Sigmoid colon (tissue), 7 donors: Measurements from ENCODE around the gene PARD3. TPM values are rescaled to one million over a fixed set of nuclear protein-coding genes. Genes with fewer than 3 reads are reported as not detected.
"Not testable (repeated sequence)": the region's sequence is repeated elsewhere in the genome, so short reads cannot be mapped to it uniquely, and the experiment has no call there.

ENCODE experiments used
- DNase-seq: peaks from one replicate; pipeline ENCODE4 v3.0.0-alpha.2; 2019
- H3K27ac ChIP-seq, 4 donors: fragments of 200-600 bp; sonication (generic); one replicate each; pipeline ENCODE4 v1.5.1; 2016 to 2019; ENCODE audit warnings: mild to moderate bottlenecking in 1 of 4
- H3K27me3 ChIP-seq, 3 donors: fragments of 200-600 bp; sonication (generic); one replicate each; pipeline ENCODE4 v1.5.1; 2019; ENCODE audit warnings: mild to moderate bottlenecking in 1 of 3
- H3K36me3 ChIP-seq, 4 donors: fragments of 200-600 bp; sonication (generic); one replicate each; pipeline ENCODE4 v1.5.1; 2016 to 2019
- H3K4me1 ChIP-seq, 4 donors: fragments of 200-600 bp; sonication (generic); one replicate each; pipeline ENCODE4 v1.5.1; 2017 to 2019
- H3K4me3 ChIP-seq, 4 donors: fragments of 200-600 bp; sonication (generic); one replicate each; pipeline ENCODE4 v1.5.1; 2017 to 2019; ENCODE audit warnings: mild to moderate bottlenecking in 2 of 4, moderate library complexity in 1 of 4
- H3K9me3 ChIP-seq, 4 donors: fragments of 200-600 bp in 3 of 4; sonication (generic) in 3 of 4; one replicate each; pipeline versions ENCODE4 v1.5.1 to v1.6.1; 2013 to 2019
- EP300 ChIP-seq, 4 donors: sonication (generic); formaldehyde crosslinking; IDR thresholded peaks; one replicate each; pipeline ENCODE4 v1.6.1; 2017; ENCODE audit warnings: antibody characterized with exemption in 4 of 4
- POLR2A ChIP-seq, 2 donors: fragments of 450-650 bp; IDR thresholded peaks; one replicate each; pipeline ENCODE4 v1.6.1; 2016; ENCODE audit warnings: antibody characterized with exemption in 2 of 2, mild to moderate bottlenecking in 2 of 2, moderate library complexity in 2 of 2
- POLR2AphosphoS5 ChIP-seq, 4 donors: sonication (generic); formaldehyde crosslinking; IDR thresholded peaks; one replicate each; pipeline ENCODE4 v1.6.1; 2017; ENCODE audit warnings: antibody characterized with exemption in 4 of 4
- WGBS, 2 donors: extraction: QIAGEN DNeasy Blood & Tissue Kit; methylation state at CpG; one replicate each; pipeline ENCODE4 v1.1.7; 2013; 5-methylcytosine and 5-hydroxymethylcytosine counted together
- intact Hi-C: fragments of 100-400 bp; cut with DNase I; formaldehyde crosslinking; loops from one replicate; pipeline ENCODE4 v1.15.1; 2023
- polyA plus RNA-seq, 3 donors: library from polyadenylated mRNA; stranded (reverse); fragments of 200-250 nt; gene quantifications; one replicate each; pipeline ENCODE4 v1.2.3, GENCODE V29; 2013
- total RNA-seq, 4 donors: library from RNA; depleted of rRNA; stranded (reverse); fragments of >200 nt; gene quantifications; one replicate each; pipeline ENCODE4 v1.1.0, GENCODE V29; 2016
- TF ChIP-seq, protein P1 (sequence below), 4 experiments: fragments of 450-650 bp in 3 of 4; fragments of 200-600 bp in 1 of 4; IDR thresholded peaks; one replicate each; pipeline ENCODE4 v1.5.1; 2016 to 2019; ENCODE audit warnings: antibody characterized with exemption in 4 of 4, mild to moderate bottlenecking in 3 of 4, moderate library complexity in 2 of 4
- donor health status: healthy with polysubstance abuse.
- donor health status: Bipolar disorder and iron deficiency.
- donor health status: healthy.

The PARD3 gene
- total and polyA plus RNA-seq, 7 donors = 17.5 to 96.4 (median 75.9) TPM

DNA sequence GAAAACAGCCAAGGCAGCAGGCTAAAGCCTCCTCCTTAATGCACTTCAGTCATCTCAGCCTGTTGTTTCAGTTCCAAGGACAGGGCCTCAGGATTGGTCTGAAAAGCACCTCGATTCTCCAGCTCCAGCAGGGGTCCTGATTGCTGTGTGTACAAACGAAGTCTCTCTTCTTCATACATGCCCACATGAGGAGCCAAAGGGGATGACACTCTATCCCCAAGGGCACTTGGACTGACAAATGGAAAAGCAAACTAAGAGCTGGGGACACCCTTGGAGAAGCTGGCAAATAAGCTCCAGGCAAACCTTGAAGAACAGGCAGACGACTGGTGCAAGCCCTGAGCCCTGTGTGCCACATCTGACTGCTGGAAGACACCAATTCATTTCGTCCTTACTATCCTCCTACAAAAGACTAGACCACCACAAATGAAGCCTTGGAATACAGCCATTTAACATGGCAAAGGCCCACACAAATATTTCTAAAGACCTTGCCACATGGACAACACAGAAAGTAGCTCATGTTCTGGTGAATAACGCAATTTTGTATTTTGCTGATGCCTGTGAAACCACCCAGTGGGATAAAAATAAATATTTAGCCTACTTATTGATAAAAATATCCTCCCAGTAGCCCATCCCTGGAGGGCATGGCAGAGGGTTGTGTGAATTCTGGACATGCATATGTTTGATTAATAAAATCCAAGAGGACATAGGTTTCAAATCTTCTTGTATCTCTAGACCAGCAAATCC, 61.9 kb downstream of the PARD3 start:
- 66 to 75% methylated on average over 5 of the region's 5 CpGs for WGBS, 2 donors
- H3K27ac ChIP-seq = peak overlapping the region in 3 of 4 donors; percentile 1 to 63 (median 63)

DNA sequence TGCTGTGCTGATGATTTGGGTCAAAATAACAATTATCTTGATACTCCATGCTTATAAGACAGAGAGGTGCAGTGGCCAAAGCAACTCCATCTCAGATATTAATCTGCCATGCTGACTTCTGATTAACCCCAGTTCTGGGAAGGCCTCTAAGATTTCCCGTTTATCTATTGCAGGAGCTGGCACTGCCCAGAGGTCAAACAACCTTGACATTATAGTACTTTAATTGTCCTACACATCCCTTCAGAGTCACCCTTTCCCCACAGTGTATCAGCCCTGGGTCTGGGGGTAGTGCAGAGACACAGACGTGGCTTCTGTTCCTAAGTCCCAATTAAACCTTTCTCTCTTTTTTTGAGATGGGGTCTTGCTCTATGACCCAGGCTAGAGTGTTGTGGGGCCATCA, 63.8 kb downstream of the PARD3 start:
- peaks cover 0 to 67% (median 63%) of the 10 kb centered on the region in 4 donors for H3K4me1 ChIP-seq
- H3K9me3 ChIP-seq = no peaks in the 10 kb centered on the region
- WGBS, 2 donors = 64 to 71% methylated on average over 2 of the region's 2 CpGs
- no peaks in the 10 kb centered on the region for H3K36me3 ChIP-seq
- TF ChIP-seq POLR2AphosphoS5 (IDR thresholded peaks at IDR 0.05) (no peak), EP300 (IDR thresholded peaks at IDR 0.05) (no peak), POLR2A (IDR thresholded peaks at IDR 0.05) (no peak)
- TF ChIP-seq, protein P1, sequence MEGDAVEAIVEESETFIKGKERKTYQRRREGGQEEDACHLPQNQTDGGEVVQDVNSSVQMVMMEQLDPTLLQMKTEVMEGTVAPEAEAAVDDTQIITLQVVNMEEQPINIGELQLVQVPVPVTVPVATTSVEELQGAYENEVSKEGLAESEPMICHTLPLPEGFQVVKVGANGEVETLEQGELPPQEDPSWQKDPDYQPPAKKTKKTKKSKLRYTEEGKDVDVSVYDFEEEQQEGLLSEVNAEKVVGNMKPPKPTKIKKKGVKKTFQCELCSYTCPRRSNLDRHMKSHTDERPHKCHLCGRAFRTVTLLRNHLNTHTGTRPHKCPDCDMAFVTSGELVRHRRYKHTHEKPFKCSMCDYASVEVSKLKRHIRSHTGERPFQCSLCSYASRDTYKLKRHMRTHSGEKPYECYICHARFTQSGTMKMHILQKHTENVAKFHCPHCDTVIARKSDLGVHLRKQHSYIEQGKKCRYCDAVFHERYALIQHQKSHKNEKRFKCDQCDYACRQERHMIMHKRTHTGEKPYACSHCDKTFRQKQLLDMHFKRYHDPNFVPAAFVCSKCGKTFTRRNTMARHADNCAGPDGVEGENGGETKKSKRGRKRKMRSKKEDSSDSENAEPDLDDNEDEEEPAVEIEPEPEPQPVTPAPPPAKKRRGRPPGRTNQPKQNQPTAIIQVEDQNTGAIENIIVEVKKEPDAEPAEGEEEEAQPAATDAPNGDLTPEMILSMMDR (IDR thresholded peaks at IDR 0.05) = no peak
- intact Hi-C loops = no loop called here
- no peak for DNase-seq
- H3K27me3 ChIP-seq = no peaks in the 10 kb centered on the region
- H3K27ac ChIP-seq = no peak overlapping the region
- H3K4me3 ChIP-seq = no peak overlapping the region

More for the DNA sequence above, 61.9 kb downstream of the PARD3 start:
- no peak for TF ChIP-seq EP300 (IDR thresholded peaks at IDR 0.05)
- TF ChIP-seq, protein P1 (IDR thresholded peaks at IDR 0.05) = no peak
- no peak for TF ChIP-seq POLR2AphosphoS5 (IDR thresholded peaks at IDR 0.05)
- TF ChIP-seq POLR2A (IDR thresholded peaks at IDR 0.05) = no peak
- H3K36me3 ChIP-seq = no peaks in the 10 kb centered on the region
- no peaks in the 10 kb centered on the region for H3K27me3 ChIP-seq
- no peaks in the 10 kb centered on the region for H3K9me3 ChIP-seq
- intact Hi-C loops = no loop called here
- H3K4me1 ChIP-seq = peaks cover 0 to 61% (median 55%) of the 10 kb centered on the region in 4 donors
- no peak overlapping the region for H3K4me3 ChIP-seq
- DNase-seq = no peak

DNA sequence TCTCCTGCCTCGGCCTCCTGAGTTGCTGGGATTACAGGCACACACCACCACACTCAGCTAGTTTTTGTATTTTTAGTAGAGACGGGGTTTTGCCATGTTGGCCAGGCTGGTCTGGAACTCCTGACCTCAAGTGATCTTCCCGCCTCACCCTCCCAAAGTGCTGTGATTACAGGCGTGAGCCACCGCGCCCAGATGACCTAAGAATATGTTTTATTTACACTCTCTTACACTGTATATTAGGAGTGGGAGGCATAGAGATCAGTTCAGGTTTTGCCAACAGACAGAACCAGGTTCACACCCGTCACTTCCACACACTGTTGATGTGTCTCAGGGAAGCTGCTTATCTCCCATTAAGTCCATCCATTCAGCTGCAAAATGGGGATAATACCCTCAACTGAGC, 64.3 kb downstream of the PARD3 start:
- intact Hi-C loops, H3K27me3 ChIP-seq, H3K27ac ChIP-seq, H3K9me3 ChIP-seq, DNase-seq, H3K4me3 ChIP-seq, H3K36me3 ChIP-seq: not testable (repeated sequence)
- 36 to 70% methylated on average over 7 of the region's 7 CpGs for WGBS, 2 donors
- peaks cover 0 to 71% (median 66%) of the 10 kb centered on the region in 4 donors for H3K4me1 ChIP-seq

DNA sequence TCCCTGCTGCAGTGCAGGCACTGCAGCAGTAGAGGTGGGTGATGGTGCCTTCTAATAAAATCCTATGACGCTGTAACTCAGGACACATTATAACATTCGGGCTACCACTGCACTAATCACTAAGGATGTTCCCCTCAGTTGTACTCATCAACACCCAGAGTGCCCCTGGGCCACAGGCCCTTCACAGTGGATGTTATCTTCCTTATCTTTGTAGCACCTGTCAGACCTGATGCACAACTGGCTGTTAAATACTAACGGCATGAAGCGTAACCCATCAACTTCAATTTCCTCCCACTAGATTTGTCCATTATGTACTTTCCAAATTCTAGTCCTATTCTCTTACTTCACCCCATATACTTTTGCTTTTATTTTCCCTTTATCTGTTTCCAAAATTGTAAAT, 66.3 kb downstream of the PARD3 start:
- DNase-seq = no peak
- no peak overlapping the region for H3K4me3 ChIP-seq
- WGBS, 2 donors = 72 to 83% methylated on average over 4 of the region's 4 CpGs
- H3K36me3 ChIP-seq = no peaks in the 10 kb centered on the region
- H3K27me3 ChIP-seq = no peaks in the 10 kb centered on the region
- peaks cover 0 to 70% (median 59%) of the 10 kb centered on the region in 4 donors for H3K4me1 ChIP-seq
- TF ChIP-seq EP300 (IDR thresholded peaks at IDR 0.05) (no peak), POLR2AphosphoS5 (IDR thresholded peaks at IDR 0.05) (no peak), POLR2A (IDR thresholded peaks at IDR 0.05) (no peak)
- TF ChIP-seq, protein P1 (IDR thresholded peaks at IDR 0.05) = no peak
- intact Hi-C loops = no loop called here
- no peaks in the 10 kb centered on the region for H3K9me3 ChIP-seq
- H3K27ac ChIP-seq = no peak overlapping the region

DNA sequence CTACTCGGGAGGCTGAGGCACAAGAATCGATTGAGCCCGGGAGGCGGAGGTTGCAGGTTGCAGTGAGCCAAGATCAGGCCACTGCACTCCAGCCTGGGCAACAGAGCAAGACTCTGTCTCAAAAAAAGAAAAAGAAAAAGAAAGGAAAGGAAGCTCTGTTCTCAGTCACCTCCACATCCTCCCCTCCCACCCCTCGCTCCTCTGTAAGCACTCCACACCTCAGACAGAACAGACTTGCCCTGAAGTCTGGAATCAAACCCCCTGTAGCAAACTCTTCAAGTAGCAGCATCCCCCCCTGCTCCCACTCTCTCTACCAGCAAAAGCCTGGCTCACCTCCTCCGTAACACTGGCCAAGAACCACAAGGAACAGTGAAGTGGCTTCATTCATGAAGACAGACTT, 66.7 kb downstream of the PARD3 start:
- 93% methylated on average over 6 of the region's 6 CpGs for WGBS, 2 donors
- intact Hi-C loops = no loop called here
- TF ChIP-seq EP300 (IDR thresholded peaks at IDR 0.05) = no peak
- no peak for TF ChIP-seq POLR2AphosphoS5 (IDR thresholded peaks at IDR 0.05)
- TF ChIP-seq POLR2A (IDR thresholded peaks at IDR 0.05) = no peak
- TF ChIP-seq, protein P1 (IDR thresholded peaks at IDR 0.05) = no peak
- Histone ChIP-seq H3K27me3 (no peaks in the 10 kb centered on the region), H3K4me3 (no peak overlapping the region), H3K27ac (no peak overlapping the region), H3K4me1 (peaks cover 0 to 70% (median 58%) of the 10 kb centered on the region in 4 donors), H3K9me3 (no peaks in the 10 kb centered on the region), H3K36me3 (no peaks in the 10 kb centered on the region)
- no peak for DNase-seq
